Measurements from ENCODE around the gene B3GNT2.

DNA sequence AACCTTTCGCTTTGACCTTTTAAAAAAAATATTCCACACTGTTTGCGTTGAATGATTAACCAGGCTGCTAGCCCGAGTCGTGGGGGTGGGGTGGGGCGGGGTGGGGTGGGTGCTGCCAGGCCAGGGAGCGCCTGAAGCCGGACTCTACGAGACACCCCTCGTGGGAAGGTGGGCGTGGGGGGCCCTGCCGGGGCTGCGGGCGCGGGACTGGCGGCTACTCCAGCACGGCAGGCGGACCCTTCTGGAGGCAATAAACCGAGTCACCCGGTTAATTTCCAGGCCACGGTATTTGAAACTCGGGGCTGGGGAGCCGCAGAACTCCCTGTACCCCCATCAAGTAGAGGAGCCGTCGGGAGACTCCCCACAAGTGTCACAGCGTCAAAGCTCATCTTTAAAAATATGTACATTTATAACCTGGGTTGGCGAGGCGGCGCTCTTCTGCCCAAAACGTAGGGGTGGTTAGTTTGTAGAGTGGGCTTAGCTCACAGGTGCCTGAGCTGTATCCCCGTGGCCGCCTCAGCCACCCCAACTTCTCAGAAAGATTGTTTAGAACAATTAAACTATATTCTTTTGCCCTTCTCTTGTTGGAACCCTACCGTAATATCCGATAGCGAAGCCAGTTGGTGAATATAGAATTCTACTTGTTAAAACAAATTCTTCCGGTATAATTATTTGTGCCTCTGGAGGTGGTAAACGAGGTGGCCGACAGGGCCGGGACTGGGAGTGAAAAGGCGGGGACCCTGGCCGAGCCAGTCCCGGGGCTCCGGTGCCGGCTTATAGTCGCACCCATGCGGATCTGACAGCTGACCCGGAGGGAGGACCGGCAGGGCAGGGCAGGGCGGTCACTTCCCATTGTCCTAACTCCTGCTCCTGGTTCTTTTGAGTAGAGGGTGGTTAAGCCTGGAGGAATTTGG is 1.4 kb downstream of the B3GNT2 start:
- TF ChIP-seq, protein P1, sequence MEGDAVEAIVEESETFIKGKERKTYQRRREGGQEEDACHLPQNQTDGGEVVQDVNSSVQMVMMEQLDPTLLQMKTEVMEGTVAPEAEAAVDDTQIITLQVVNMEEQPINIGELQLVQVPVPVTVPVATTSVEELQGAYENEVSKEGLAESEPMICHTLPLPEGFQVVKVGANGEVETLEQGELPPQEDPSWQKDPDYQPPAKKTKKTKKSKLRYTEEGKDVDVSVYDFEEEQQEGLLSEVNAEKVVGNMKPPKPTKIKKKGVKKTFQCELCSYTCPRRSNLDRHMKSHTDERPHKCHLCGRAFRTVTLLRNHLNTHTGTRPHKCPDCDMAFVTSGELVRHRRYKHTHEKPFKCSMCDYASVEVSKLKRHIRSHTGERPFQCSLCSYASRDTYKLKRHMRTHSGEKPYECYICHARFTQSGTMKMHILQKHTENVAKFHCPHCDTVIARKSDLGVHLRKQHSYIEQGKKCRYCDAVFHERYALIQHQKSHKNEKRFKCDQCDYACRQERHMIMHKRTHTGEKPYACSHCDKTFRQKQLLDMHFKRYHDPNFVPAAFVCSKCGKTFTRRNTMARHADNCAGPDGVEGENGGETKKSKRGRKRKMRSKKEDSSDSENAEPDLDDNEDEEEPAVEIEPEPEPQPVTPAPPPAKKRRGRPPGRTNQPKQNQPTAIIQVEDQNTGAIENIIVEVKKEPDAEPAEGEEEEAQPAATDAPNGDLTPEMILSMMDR (IDR thresholded peaks at IDR 0.05) = no peak
- TF ChIP-seq POLR2A (IDR thresholded peaks at IDR 0.05) = no peak

All from suprapubic skin (tissue), 3 donors.